Endodermal cell (in vitro differentiated cells): ENCODE data around the gene PIGK. TPM values are rescaled to one million over a fixed set of nuclear protein-coding genes. Genes with fewer than 3 reads are reported as not detected.

Experiments
- DNase-seq: peaks from one replicate; pipeline ENCODE4 v3.0.0-alpha.2; 2017
- H3K27ac ChIP-seq: 2 replicates; pipeline ENCODE4 v1.5.1; 2013; ENCODE audit warnings: mild to moderate bottlenecking, low read depth, low read length, moderate library complexity
- H3K27me3 ChIP-seq: 2 replicates; pipeline ENCODE4 v1.6.1; 2013; ENCODE audit warnings: mild to moderate bottlenecking, low read length, moderate library complexity; ENCODE audit not compliant: insufficient read depth, control insufficient read depth, poor library complexity, severe bottlenecking
- H3K36me3 ChIP-seq: 2 replicates; pipeline ENCODE4 v1.7.0; 2013; ENCODE audit warnings: mild to moderate bottlenecking, low read length, moderate library complexity; ENCODE audit not compliant: control insufficient read depth, insufficient read depth
- H3K4me1 ChIP-seq: one replicate; pipeline ENCODE4 v1.7.0; 2013; ENCODE audit warnings: low read length; ENCODE audit not compliant: control insufficient read depth, insufficient read depth
- H3K4me3 ChIP-seq: 2 replicates; pipeline ENCODE4 v1.5.1; 2013; ENCODE audit warnings: mild to moderate bottlenecking, low read length, moderate library complexity
- H3K9ac ChIP-seq: 2 replicates; pipeline ENCODE4 v1.6.1; 2013; ENCODE audit warnings: mild to moderate bottlenecking, low read length, moderate library complexity; ENCODE audit not compliant: poor library complexity, severe bottlenecking; ENCODE audit errors: extremely low read depth
- H3K9me3 ChIP-seq: 2 replicates; pipeline ENCODE4 v1.6.1; 2013; ENCODE audit warnings: mild to moderate bottlenecking, low read length, moderate library complexity; ENCODE audit not compliant: control insufficient read depth
- H3K27ac Mint-ChIP-seq: 2 replicates; pipeline ENCODE4 v1.8.0; 2020; ENCODE audit warnings: mixed read lengths
- H3K27me3 Mint-ChIP-seq: 2 replicates; pipeline ENCODE4 v1.8.0; 2021; ENCODE audit warnings: mild to moderate bottlenecking, mixed read lengths; ENCODE audit not compliant: insufficient read depth
- H3K36me3 Mint-ChIP-seq: 2 replicates; pipeline ENCODE4 v1.8.0; 2020; ENCODE audit warnings: low read depth, mixed read lengths
- H3K4me1 Mint-ChIP-seq: 2 replicates; pipeline ENCODE4 v1.8.0; 2020; ENCODE audit warnings: mixed read lengths
- H3K4me3 Mint-ChIP-seq: 2 replicates; pipeline ENCODE4 v1.8.0; 2020; ENCODE audit warnings: mild to moderate bottlenecking, moderate library complexity, mixed read lengths
- H3K9me3 Mint-ChIP-seq: 2 replicates; pipeline ENCODE4 v1.8.0; 2020; ENCODE audit warnings: mild to moderate bottlenecking, mixed read lengths
- WGBS, 2 experiments: methylation state at CpG; one replicate each; pipeline versions ENCODE4 v1.1.5 to v1.1.7; 2013; ENCODE audit warnings: missing lambda C conversion rate in 2 of 2, mixed read lengths in 1 of 2; ENCODE audit not compliant: insufficient coverage in 1 of 2, insufficient read length in 1 of 2; 5-methylcytosine and 5-hydroxymethylcytosine counted together
- total RNA-seq, 2 donors: library from RNA; stranded (reverse); fragmentation: NEBNext Ultra II Directional in 1 of 2; extraction: Animal tissue kit (Norgen Biotek cat#: 25700) in 1 of 2; gene quantifications; 2 replicates in 1 of 2; 3 replicates in 1 of 2; pipeline ENCODE4 v1.2.1, GENCODE V29; 2021
- TF ChIP-seq, protein P1 (sequence below): fragments of 200-600 bp; sonication (generic); conservative IDR thresholded peaks from 2 replicates; pipeline ENCODE4 v1.5.0; 2021; ENCODE audit warnings: antibody characterized with exemption, mild to moderate bottlenecking

The PIGK gene
- total RNA-seq, 2 donors from 2014 or later, result 19.9 to 26.7 TPM

- TF ChIP-seq, protein P1, sequence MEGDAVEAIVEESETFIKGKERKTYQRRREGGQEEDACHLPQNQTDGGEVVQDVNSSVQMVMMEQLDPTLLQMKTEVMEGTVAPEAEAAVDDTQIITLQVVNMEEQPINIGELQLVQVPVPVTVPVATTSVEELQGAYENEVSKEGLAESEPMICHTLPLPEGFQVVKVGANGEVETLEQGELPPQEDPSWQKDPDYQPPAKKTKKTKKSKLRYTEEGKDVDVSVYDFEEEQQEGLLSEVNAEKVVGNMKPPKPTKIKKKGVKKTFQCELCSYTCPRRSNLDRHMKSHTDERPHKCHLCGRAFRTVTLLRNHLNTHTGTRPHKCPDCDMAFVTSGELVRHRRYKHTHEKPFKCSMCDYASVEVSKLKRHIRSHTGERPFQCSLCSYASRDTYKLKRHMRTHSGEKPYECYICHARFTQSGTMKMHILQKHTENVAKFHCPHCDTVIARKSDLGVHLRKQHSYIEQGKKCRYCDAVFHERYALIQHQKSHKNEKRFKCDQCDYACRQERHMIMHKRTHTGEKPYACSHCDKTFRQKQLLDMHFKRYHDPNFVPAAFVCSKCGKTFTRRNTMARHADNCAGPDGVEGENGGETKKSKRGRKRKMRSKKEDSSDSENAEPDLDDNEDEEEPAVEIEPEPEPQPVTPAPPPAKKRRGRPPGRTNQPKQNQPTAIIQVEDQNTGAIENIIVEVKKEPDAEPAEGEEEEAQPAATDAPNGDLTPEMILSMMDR, result no peak
- Histone ChIP-seq H3K27ac (no peak overlapping the region), H3K27me3 (no peaks in the 10 kb centered on the region), H3K4me1 (peaks cover 4% of the 10 kb centered on the region), H3K9ac (no peak overlapping the region), H3K36me3 (no peaks in the 10 kb centered on the region), H3K4me3 (peak overlapping the region; percentile 41), H3K9me3 (peaks cover 64% of the 10 kb centered on the region)
- H3K27me3 Mint-ChIP-seq, result no peaks in the 10 kb centered on the region
- H3K4me3 Mint-ChIP-seq, result no peak overlapping the region
- peaks cover 59% of the 10 kb centered on the region for H3K36me3 Mint-ChIP-seq
- 83 to 94% methylated on average over 1 to 2 of the region's 2 CpGs for WGBS, 2 experiments
- no peak for DNase-seq
- no peak overlapping the region for H3K27ac Mint-ChIP-seq
- peaks cover 62% of the 10 kb centered on the region for H3K9me3 Mint-ChIP-seq
- no peaks in the 10 kb centered on the region for H3K4me1 Mint-ChIP-seq
Observed at GRCh38 chr1:77182083-77182482, 37.1 kb downstream of the PIGK start.

DNA sequence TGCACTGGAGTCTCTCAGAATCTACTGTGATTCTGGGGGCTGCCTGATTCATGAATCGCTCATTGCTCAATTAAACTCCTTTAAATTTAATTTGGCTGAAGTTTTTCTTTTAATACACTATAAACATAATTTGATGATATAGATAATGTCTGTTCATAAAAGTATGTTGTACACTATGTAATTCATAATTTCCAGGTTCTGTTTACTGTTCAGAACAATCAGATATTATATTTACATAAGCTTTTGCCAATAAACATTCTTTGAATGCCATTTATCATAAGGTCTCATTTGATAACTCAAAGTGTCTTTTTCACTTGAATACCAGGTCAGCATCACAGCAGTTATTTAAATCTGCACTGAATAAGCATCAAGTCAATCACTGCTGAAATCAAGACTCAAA lies 39.6 kb downstream of the PIGK start:
- Histone ChIP-seq H3K9me3 (peaks cover 83% of the 10 kb centered on the region), H3K4me3 (peak overlapping the region; percentile 64), H3K27me3 (no peaks in the 10 kb centered on the region), H3K4me1 (peaks cover 4% of the 10 kb centered on the region), H3K9ac (no peak overlapping the region), H3K27ac (no peak overlapping the region), H3K36me3 (no peaks in the 10 kb centered on the region)
- Mint-ChIP-seq H3K27ac (no peak overlapping the region), H3K4me3 (no peak overlapping the region), H3K36me3 (peaks cover 51% of the 10 kb centered on the region), H3K27me3 (no peaks in the 10 kb centered on the region), H3K9me3 (peaks cover 71% of the 10 kb centered on the region), H3K4me1 (no peaks in the 10 kb centered on the region)
- TF ChIP-seq, protein P1, result no peak
- 100% methylated on average over 1 of the region's 1 CpG; no CpG with 5 or more reads in 1 of the 2 experiments for WGBS, 2 experiments
- no peak for DNase-seq

- H3K36me3 ChIP-seq, result no peaks in the 10 kb centered on the region
- H3K4me3 ChIP-seq, result peak overlapping the region; percentile 42
- Mint-ChIP-seq H3K9me3 (peaks cover 77% of the 10 kb centered on the region), H3K27ac (no peak overlapping the region), H3K4me3 (no peak overlapping the region), H3K4me1 (no peaks in the 10 kb centered on the region), H3K36me3 (peaks cover 53% of the 10 kb centered on the region), H3K27me3 (no peaks in the 10 kb centered on the region)
- peak; percentile 59 for DNase-seq
- no peaks in the 10 kb centered on the region for H3K27me3 ChIP-seq
- H3K9ac ChIP-seq, result no peak overlapping the region
- no peaks in the 10 kb centered on the region for H3K4me1 ChIP-seq
- WGBS, 2 experiments, result 82 to 93% methylated on average over 3 of the region's 3 CpGs
- H3K27ac ChIP-seq, result no peak overlapping the region
- peaks cover 82% of the 10 kb centered on the region for H3K9me3 ChIP-seq
- TF ChIP-seq, protein P1, result no peak
Observed at GRCh38 chr1:77175230-77175844, 43.9 kb downstream of the PIGK start.
